Heart left ventricle (tissue), 16 donors: ENCODE data around the gene GIT2. TPM values are rescaled to one million over a fixed set of nuclear protein-coding genes. Genes with fewer than 3 reads are reported as not detected.

ENCODE experiments used
- ATAC-seq, 4 donors: fragments of 200-7000 bp; cut with Tn5 transposase; one replicate each; pipeline ENCODE4 v1.9.1; 2020 to 2022; ENCODE audit warnings: moderate library complexity in 4 of 4, mild to moderate bottlenecking in 3 of 4, moderate number of reproducible peaks in 1 of 4
- DNase-seq, 5 donors: peaks; one replicate each; pipeline ENCODE4 v3.0.0-alpha.2; 2020
- H3K27ac ChIP-seq, 12 donors: fragments of 200-600 bp; sonication (generic) in 4 of 12; one replicate each; pipeline versions ENCODE4 v1.5.0 to v1.8.0; 2016 to 2022; ENCODE audit warnings: mild to moderate bottlenecking in 2 of 12
- H3K27me3 ChIP-seq, 9 donors: fragments of 200-600 bp; sonication (generic) in 2 of 9; one replicate each; pipeline versions ENCODE4 v1.5.1 to v1.8.0; 2016 to 2022; ENCODE audit warnings: mild to moderate bottlenecking in 3 of 9
- H3K36me3 ChIP-seq, 9 donors: fragments of 200-600 bp; sonication (generic) in 2 of 9; one replicate each; pipeline versions ENCODE4 v1.5.0 to v1.8.0; 2018 to 2022; ENCODE audit warnings: mild to moderate bottlenecking in 2 of 9
- H3K4me1 ChIP-seq, 12 donors: fragments of 200-600 bp; sonication (generic) in 4 of 12; one replicate each; pipeline versions ENCODE4 v1.5.0 to v1.8.0; 2016 to 2022; ENCODE audit warnings: mild to moderate bottlenecking in 3 of 12
- H3K4me3 ChIP-seq, 12 donors: fragments of 200-600 bp; sonication (generic) in 4 of 12; one replicate each; pipeline versions ENCODE4 v1.5.0 to v1.8.0; 2017 to 2022; ENCODE audit warnings: mild to moderate bottlenecking in 9 of 12, moderate library complexity in 4 of 12
- H3K9me3 ChIP-seq, 12 donors: fragments of 200-600 bp; sonication (generic) in 4 of 12; one replicate each; pipeline versions ENCODE4 v1.5.0 to v1.8.0; 2016 to 2022; ENCODE audit warnings: mild to moderate bottlenecking in 1 of 12
- POLR2A ChIP-seq, 2 donors: fragments of 450-650 bp; IDR thresholded peaks; one replicate each; pipeline ENCODE4 v1.6.1; 2017; ENCODE audit warnings: antibody characterized with exemption in 2 of 2, mild to moderate bottlenecking in 2 of 2, moderate library complexity in 2 of 2
- WGBS, 4 donors: extraction: QIAGEN DNeasy Blood & Tissue Kit in 2 of 4; methylation state at CpG; one replicate each; pipeline versions ENCODE4 v1.1.5 to v1.1.7; 2013 to 2018; 5-methylcytosine and 5-hydroxymethylcytosine counted together
- intact Hi-C, 10 donors: fragments of 100-400 bp; cut with DNase I; formaldehyde crosslinking; loops; one replicate each; pipeline versions ENCODE4 v1.11.1 to v1.14.2; 2022
- long read RNA-seq, 3 donors: library from polyadenylated mRNA; unstranded; transcript quantifications; one replicate each; pipeline ENCODE4 v2.0.0, GENCODE V29; 2020 to 2021
- polyA plus RNA-seq, 2 donors: library from polyadenylated mRNA; stranded (reverse); fragments of 200-250 nt; gene quantifications; one replicate each; pipeline ENCODE4 v1.2.3, GENCODE V29; 2013
- total RNA-seq, 9 donors: library from RNA; depleted of rRNA in 2 of 9; stranded (reverse); fragments of >200 nt in 2 of 9; fragmentation: NEBNext Ultra II Directional in 3 of 9; extraction: Animal tissue kit (Norgen Biotek cat#: 25700) in 3 of 9; gene quantifications; one replicate each; pipeline versions ENCODE4 v1.1.0 to v1.2.4, GENCODE V29; 2016 to 2023
- TF ChIP-seq, protein P1 (sequence below), 12 donors: fragments of 200-600 bp; sonication (generic) in 4 of 12; IDR thresholded peaks; one replicate each; pipeline versions ENCODE4 v1.5.0 to v1.8.0; 2018 to 2022; ENCODE audit warnings: antibody characterized with exemption in 12 of 12, mild to moderate bottlenecking in 5 of 12
- donor health status: ischemic (EF 13 %, LVEDD 7.1; RV severe dilation, severe dysfunction).
- donor health status: healthy with polysubstance abuse.
- donor health status: DM: no; HTN: yes; CAD: no.
- donor health status: DM: no; HTN: no; CAD: no.
- donor health status: ischemic (EF 25% LVEDD 6.9; RV normal size, moderate dysfunction).
- donor health status: ischemic (EF 25% LVEDD 5.7; RV mildly dilated, moderate dysfunction).
- donor health status: healthy.
- donor health status: DM: yes; HTN: yes; CAD: no.
- donor health status: ischemic (EF 35%, LVEDD 5.7; RV mildly dilated, moderate dysfunction).
- donor health status: nonischemic (EF 11% LVEDD 7.7; RV severe dilation, severe dysfunction).
- donor health status: DM: yes; HTN: yes; CAD: no.
- donor health status: PGD.
- donor health status: ischemic (EF 29% LVEDD 5.4; RV normal size, mild dysfunction).
- donor health status: nonischemic (EF 23%, LVEDD 6.1; RV moderate dilation, normal function).

GIT2 gene, protein sequence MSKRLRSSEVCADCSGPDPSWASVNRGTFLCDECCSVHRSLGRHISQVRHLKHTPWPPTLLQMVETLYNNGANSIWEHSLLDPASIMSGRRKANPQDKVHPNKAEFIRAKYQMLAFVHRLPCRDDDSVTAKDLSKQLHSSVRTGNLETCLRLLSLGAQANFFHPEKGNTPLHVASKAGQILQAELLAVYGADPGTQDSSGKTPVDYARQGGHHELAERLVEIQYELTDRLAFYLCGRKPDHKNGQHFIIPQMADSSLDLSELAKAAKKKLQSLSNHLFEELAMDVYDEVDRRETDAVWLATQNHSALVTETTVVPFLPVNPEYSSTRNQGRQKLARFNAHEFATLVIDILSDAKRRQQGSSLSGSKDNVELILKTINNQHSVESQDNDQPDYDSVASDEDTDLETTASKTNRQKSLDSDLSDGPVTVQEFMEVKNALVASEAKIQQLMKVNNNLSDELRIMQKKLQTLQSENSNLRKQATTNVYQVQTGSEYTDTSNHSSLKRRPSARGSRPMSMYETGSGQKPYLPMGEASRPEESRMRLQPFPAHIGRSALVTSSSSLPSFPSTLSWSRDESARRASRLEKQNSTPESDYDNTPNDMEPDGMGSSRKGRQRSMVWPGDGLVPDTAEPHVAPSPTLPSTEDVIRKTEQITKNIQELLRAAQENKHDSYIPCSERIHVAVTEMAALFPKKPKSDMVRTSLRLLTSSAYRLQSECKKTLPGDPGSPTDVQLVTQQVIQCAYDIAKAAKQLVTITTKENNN
- total RNA-seq (10 to 100 TPM; 28.5 to 56.7 (median 41.7) TPM), polyA plus RNA-seq (10 to 100 TPM; 17.4 to 33.9 TPM)
- long read RNA-seq, donor 1, partial matches to known transcripts = 4 of 15 reads
- long read RNA-seq, donor 1, other reads (novel, unspliced or antisense) = 8 of 15 reads
- long read RNA-seq, donor 2, full-length matches to known transcripts = 24 of 102 reads
- long read RNA-seq, donor 2, partial matches to known transcripts = 36 of 102 reads
- long read RNA-seq, donor 2, other reads (novel, unspliced or antisense) = 42 of 102 reads
- long read RNA-seq, donor 3, full-length matches to known transcripts = 4 of 28 reads
- long read RNA-seq, donor 3, partial matches to known transcripts = 2 of 28 reads
- long read RNA-seq, donor 3, other reads (novel, unspliced or antisense) = 22 of 28 reads

DNA sequence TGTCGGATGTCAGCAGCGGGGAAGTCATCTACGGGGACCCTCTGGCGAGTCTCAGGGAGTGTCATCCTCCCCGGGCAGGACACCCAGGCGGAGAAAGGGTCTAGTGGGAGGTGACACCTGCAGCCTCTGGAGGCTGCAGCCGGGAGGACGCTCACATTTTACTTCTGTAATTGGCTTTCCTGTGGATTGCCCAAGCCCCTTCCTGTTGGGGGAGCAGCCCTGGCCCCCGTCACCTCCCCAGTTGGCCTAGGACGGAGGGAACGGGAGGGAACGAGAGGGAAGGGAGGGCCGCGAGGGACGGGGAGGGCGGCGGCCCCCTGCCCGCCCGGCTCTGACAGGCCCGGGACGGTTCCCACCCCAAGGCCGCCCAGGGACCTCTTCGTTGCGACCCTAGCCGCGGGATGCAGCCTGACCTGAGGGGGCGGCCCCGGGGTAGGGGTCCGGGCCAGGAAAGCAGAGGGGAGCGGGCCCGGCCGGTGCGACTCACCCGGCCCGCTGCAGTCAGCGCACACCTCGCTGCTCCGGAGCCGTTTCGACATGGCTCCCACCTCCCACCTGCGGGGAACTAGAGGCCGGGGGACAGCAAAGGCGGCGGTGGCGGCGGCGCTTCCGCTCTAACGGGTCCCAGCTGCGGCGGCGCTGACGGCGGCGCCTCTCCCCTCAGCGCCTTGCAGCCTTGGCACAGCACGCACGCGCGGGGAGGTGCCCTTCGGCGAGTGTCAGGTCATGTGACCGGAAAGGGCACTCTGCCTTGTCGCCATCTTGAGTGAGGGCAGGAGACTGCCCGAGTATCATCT, at the start of gene GIT2:
TSS of gene GIT2 (minus strand) at position 683 of the 797 bp plus-strand sequence. CDS start at position 539, 144 bp downstream.
- intact Hi-C loops = loop anchor here in 4 of 10 donors (5.0 kb wide), 3 partner anchors 34 to 51 kb away; partner anchors contain the start of gene C12orf76 (in 1 of the 4)
- DNase-seq (peak; percentile 94 to 98 (median 96)), ATAC-seq (peak; percentile 86 to 92 (median 90))
- Histone ChIP-seq H3K36me3 (peaks cover 0 to 16% (median 9%) of the 10 kb centered on the region in 9 donors), H3K27ac (peak within 1 kb of the TSS; percentile 80 to 99 (median 90)), H3K9me3 (no peaks in the 10 kb centered on the region), H3K4me3 (peak within 1 kb of the TSS; percentile 82 to 100 (median 92)), H3K27me3 (no peaks in the 10 kb centered on the region), H3K4me1 (peaks cover 0 to 65% (median 28%) of the 10 kb centered on the region in 12 donors)
- 0% methylated on average over 27 to 65 of the region's 65 CpGs for whole genome bisulfite sequencing, 4 donors
- TF ChIP-seq, protein P1, sequence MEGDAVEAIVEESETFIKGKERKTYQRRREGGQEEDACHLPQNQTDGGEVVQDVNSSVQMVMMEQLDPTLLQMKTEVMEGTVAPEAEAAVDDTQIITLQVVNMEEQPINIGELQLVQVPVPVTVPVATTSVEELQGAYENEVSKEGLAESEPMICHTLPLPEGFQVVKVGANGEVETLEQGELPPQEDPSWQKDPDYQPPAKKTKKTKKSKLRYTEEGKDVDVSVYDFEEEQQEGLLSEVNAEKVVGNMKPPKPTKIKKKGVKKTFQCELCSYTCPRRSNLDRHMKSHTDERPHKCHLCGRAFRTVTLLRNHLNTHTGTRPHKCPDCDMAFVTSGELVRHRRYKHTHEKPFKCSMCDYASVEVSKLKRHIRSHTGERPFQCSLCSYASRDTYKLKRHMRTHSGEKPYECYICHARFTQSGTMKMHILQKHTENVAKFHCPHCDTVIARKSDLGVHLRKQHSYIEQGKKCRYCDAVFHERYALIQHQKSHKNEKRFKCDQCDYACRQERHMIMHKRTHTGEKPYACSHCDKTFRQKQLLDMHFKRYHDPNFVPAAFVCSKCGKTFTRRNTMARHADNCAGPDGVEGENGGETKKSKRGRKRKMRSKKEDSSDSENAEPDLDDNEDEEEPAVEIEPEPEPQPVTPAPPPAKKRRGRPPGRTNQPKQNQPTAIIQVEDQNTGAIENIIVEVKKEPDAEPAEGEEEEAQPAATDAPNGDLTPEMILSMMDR (IDR thresholded peaks at IDR 0.05) = no peak
- peak in 1 of 2 donors; percentile 89 for TF ChIP-seq POLR2A (IDR thresholded peaks at IDR 0.05)

DNA sequence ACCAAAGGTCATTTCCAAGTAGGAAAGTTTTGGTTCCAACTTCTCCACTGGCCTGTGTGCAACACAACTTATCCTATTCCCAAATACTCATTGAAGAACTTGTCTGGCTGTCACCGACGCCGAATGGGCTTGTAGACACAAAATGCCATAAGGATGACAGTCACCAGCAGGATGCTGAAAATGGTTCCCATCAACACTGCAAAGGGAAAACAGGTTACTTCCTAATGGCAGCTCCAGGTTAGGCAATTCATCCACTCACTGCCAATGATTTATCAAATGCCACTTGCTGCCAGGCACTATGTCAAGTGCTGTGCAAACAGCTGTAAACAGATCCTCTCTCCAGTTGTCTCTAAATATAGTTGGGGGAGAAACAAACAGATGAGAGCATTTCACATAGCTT, 46.1 kb upstream of the GIT2 start:
- DNase-seq (peak in 2 of 5 donors; percentile 50 to 61), ATAC-seq (peak; percentile 78 to 85 (median 82))
- peaks cover 0 to 43% (median 29%) of the 10 kb centered on the region in 9 donors for H3K36me3 ChIP-seq
- H3K4me3 ChIP-seq = no peak overlapping the region
- H3K4me1 ChIP-seq = peaks cover 3 to 46% (median 18%) of the 10 kb centered on the region in 12 donors
- TF ChIP-seq POLR2A (IDR thresholded peaks at IDR 0.05) = no peak
- TF ChIP-seq, protein P1 (IDR thresholded peaks at IDR 0.05) = no peak
- peak overlapping the region in 11 of 12 donors; percentile 26 to 70 (median 46) for H3K27ac ChIP-seq
- intact Hi-C loops = no loop called here
- H3K27me3 ChIP-seq = no peaks in the 10 kb centered on the region
- H3K9me3 ChIP-seq = no peaks in the 10 kb centered on the region
- 44 to 73% (median 66%) methylated on average over 3 of the region's 3 CpGs for WGBS, 4 donors

DNA sequence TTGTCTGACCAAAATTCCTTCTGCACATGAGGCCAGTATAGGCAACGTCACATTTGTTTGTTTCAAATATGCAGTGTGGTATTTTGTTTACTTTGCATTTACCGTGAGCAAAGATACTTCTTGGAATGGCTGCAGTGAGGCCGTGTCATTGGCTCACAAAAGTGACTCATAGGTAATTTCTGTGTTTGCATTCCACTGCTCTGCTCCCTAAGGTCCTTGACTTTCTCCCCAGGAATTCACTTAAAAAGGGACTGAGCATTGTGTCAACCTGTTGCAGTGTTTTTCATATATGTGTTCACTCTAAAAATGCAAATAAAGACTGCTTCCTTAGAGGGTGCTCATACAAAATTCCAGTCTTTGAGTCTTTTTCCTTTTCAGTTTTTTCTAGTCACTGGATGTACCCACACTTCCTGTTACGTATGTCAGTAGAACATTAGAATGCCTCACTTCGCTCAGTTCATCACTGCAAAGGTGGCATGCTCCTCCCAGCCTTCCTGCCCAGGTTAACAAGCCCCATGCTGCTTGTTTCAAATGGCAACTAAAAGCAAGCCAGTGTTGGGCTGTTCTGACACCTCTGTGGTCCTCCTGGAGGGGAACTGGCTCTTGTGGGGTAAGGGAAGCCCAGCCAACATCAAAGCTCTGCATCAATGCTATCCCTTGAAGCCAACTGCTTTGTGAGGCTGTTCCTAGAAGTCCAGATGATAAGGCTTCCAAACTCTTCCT, 43.1 kb upstream of the GIT2 start:
- H3K9me3 ChIP-seq = no peaks in the 10 kb centered on the region
- intact Hi-C loops = no loop called here
- H3K27ac ChIP-seq = peak overlapping the region in 1 of 12 donors; percentile 58
- no peaks in the 10 kb centered on the region for H3K27me3 ChIP-seq
- DNase-seq (no peak), ATAC-seq (no peak)
- H3K4me1 ChIP-seq = peaks cover 3 to 42% (median 15%) of the 10 kb centered on the region in 12 donors
- no peak overlapping the region for H3K4me3 ChIP-seq
- 75 to 86% (median 79%) methylated on average over 5 of the region's 5 CpGs for WGBS, 4 donors
- peaks cover 0 to 72% (median 47%) of the 10 kb centered on the region in 9 donors for H3K36me3 ChIP-seq
- TF ChIP-seq, protein P1 (IDR thresholded peaks at IDR 0.05) = no peak
- TF ChIP-seq POLR2A (IDR thresholded peaks at IDR 0.05) = no peak
